Epithelial cell of prostate (primary cell): ENCODE measurements around the gene AQP12A.

Experiments used
- DNase-seq: peaks from one replicate; pipeline ENCODE4 v3.0.0-alpha.2; 2011; ENCODE audit warnings: low read depth, low spot score
- H3K27ac ChIP-seq: fragments of 450-650 bp; 2 replicates; pipeline ENCODE4 v1.5.1; 2017; ENCODE audit warnings: mild to moderate bottlenecking

The AQP12A gene

DNA sequence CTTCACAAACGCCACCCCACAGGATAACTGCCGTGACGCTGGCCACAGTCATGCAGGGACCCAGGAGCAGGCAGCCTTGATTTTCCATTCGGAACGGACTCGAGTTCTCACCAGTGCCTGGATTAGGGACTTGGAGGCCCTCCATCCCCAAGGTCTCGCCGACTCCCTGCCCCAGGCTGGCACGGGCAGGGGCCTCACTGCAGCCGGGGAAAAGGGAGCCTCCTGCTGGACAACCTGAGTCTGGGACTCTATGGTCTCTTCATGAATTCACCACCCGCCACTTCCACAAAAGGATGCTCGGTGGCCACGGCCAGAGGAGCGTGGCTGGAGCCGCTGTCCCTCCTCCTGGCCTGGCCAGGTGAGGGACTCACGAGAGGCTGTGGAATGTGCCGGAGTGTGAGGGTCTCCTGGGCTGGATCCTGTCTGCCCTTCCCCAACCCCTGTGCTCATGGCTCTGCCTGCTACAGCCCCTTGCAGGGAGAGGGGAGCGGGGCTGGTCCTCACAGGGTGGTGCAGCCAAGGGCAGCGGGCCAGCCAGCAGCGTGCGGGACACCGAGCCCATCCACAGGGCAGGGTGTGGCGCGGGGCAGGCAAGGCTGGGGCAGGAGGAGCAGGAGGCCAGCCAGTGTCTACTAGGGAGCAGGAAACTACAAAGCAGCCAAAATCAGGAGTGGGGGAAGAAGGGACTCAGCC, 42.3 kb downstream of the AQP12A start:
- H3K27ac ChIP-seq, result no peak overlapping the region
- no peak for DNase-seq

DNA sequence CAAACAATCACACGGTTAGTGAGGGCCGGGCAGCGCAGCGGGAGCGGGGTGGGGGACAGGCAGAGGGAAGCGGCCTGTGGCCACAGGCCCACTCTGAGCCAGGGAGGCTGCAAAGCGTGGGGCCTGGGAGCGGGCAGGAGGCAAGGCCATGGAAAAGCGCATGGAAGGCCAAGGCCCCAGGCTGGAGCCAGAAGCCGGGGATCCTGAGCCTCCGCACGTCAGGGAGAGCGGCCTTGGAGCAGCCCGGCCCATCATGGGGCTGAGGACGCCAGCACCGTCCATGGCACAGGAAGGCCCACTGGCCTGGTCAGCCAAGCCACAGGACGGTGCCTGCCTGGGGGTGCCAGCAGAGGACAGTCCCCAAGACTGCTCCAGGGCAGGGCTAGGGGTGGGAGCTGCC, 43.1 kb downstream of the AQP12A start:
- no peak overlapping the region for H3K27ac ChIP-seq
- no peak for DNase-seq

DNA sequence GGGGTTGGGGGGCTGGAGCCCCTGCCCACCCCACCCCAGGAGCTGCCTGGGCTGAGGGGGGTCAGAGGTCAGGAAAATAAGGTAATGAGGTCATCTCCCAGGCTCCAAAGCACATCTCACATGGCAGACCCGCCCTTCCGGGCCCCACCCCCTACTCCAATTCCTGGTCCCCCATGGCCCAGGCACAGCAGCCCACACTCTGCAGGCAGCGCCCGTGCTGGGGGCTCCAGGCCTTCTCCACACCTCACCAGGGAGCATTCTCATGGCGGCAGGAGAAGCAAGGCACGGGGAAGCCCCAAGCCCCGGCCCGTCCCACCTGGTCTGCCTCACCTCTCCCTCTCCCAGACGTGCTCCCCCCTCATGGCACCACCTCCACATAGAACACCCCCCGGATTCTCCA, 43.8 kb downstream of the AQP12A start:
- H3K27ac ChIP-seq, result no peak overlapping the region
- DNase-seq, result no peak

DNA sequence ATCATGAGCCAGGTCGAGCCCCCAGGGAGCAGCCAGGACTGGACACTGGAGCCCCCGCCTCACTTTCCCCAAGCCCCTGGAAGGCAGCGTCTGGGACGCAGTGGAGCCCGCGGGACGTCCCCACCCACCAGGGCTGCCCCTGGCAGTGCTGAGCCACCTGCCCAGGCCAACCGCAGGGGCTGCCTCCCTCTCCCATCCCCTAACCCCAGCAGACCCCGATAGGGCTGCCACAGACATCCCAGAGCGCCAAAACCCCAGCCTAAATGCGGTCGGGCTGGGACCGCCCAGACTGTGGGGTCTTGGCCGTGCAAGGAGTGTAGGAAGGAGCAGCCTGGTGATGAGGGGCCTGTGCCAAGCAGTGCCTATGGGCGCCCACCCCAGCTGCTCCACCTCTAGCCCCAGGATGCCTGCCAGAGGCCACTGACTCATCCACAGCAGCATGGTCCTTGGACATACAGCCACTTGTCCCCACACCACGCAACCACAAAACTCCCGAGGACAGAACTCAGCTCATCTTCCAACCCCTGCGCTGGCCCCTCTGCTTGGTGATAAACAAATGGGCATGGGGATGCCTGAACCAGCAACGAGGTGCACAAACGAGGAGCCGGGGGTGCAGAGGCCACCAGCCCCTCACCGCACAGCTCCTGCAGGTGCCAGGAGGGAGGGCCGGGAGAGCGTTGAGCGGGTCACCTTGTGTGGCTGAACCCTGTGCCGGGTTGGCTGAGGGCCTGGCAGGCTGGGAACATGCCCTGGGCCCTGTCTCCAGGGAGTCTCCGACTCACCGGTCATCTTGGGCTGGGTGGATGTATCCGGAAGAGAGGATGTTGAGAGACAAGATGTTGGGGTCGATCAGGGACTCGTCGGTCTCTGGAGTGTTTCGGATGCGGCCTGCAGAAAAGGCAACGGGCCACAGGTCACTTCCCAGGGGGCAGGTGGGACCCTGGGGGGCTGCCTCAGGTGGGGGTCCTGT, 44.9 kb downstream of the AQP12A start:
- H3K27ac ChIP-seq, result no peak overlapping the region
- no peak for DNase-seq

DNA sequence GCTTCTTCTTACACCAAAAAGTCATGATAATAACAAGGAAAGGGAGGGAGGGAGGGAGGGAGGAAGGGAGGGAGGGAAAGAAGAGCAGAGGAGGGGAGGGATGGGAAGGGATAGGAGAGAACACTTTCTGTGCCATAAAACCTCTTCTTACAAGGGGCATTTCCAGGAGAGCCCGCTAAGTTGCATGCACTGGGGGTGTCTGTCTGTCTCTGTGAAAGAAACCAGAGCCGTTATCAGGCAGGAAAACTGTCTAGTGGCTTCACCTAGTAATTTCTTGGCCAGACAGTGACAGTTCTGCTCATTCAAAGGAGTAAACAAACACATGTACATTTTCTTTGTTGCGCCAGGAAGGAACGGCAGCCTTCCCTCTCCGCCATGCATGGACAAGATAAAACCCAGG, 45.8 kb downstream of the AQP12A start:
- no peak overlapping the region for H3K27ac ChIP-seq
- no peak for DNase-seq

DNA sequence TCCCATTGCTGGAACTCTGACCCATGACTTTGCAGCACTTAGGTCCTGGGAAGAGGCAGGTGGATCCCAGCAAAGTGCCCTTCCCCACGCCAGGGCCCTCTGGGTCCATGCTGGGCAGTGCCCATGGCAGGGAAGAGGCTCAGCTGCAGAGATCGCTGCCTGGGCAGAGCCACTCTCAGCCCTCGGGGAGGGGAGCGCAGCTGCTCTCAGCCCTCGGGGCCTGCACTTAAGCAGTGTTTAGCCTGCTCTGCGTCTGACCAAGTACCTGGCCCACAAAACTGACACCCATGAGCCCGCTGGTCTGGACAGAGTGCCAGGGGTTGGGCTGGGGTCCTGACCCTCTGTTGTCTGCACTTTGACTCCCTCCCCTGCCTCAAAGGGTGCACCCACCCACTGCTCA, 46.3 kb downstream of the AQP12A start:
- no peak overlapping the region for H3K27ac ChIP-seq
- no peak for DNase-seq

DNA sequence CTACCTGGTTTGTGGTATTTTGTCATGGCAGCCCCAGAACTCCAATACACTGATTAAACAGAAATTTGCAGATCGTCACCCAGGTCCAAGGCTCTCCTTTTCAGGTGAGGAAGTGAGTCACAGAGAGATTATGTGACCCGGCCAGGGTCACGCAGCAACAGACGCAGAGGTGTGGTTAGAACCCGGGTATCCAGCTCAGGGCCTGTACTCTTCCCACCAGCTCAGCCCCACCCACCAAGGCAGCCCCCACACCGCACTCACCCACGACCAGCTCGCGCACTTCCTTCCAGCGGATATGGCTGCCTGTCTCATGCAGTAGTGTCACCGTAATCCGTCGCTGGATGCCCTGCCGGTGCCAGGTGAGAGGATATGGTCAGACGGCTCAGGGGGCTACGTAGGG, 48.1 kb downstream of the AQP12A start:
- H3K27ac ChIP-seq, result no peak overlapping the region
- no peak for DNase-seq

DNA sequence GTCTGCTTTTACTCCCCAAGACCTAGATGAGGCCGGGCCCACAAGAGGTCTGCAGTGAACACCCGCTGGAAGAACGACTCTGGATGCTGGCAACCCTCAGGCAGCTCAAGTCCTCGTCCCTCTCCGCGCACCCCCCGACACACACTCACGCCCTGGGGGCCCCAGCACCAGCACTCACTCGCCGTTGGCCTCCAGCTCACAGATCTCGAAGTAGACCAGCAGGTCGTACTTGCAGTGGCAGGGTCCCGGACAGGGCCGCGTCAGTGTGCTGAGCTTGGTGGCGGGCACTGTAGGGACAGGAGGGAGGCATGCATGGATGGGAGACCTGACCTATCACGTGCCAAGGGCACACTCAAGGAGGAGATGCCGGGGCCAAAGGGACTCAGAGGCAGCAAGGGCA, 49.4 kb downstream of the AQP12A start:
- DNase-seq, result no peak

DNA sequence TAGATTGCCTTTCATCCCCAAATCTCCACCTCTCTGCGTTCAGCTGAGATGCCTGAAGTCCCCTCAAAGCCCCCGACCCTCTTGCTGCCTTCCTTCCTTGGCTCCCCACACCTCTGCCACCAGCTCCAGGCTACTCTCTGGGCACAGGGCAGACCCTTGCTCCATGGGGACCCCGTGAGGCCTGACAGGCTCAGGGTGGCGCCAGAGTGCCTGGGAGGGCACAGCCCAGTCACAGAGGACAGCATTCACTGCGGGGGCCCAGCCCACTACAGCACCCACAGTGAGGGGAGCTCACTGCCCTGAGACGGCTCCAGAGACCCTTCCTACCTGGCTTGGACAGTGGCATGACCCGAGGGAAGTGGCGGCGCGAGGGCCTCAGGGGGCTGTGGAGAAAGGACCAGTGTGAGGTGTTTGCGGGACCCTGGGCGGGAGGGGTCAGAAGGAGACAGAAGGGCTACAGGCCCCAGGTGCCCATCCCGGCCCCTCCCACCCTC, 51.0 kb downstream of the AQP12A start:
- DNase-seq, result no peak
- H3K27ac ChIP-seq, result no peak overlapping the region

More for the DNA sequence above, 49.4 kb downstream of the AQP12A start:
- no peak overlapping the region for H3K27ac ChIP-seq

DNA sequence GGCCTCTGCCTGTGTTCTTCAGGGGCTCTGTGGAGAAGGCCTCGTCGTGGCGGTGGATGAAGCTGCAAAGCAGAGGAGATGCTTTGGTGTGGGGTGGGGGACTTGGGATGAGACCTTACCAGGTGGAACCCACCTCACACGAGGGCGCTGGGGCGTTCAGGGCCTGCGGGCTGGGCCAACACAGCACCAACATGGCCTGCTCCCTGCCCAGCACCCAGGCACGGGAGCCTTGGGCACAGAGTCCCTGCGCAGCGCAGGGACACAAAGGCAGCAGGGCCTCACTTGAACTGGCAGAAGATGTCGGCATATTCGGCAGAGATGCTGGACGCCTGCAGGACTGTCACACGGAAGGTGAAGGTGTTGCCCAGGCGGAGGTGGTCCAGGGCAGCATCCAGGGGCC, 53.8 kb downstream of the AQP12A start:
- no peak for DNase-seq
- H3K27ac ChIP-seq, result no peak overlapping the region

DNA sequence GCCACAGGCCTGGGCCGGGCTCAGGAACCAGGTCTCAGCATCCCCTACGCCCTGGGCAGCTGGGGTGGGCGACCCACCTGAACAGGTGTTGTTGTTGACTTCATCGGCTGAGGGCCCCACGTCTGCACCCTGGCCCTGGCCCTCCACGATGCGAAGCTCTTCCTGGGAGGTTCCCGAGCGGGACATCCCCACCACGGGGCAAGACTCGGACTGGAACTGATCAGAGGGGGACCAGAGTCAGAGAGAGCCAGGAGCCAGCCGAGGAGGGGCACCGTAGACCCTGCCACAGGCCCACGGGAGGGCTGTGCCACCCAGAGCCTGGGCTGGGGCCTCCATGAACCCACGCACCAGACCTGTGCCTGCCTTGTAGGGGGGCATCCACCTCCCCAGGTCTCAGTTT, 54.3 kb downstream of the AQP12A start:
- H3K27ac ChIP-seq, result no peak overlapping the region
- DNase-seq, result no peak

DNA sequence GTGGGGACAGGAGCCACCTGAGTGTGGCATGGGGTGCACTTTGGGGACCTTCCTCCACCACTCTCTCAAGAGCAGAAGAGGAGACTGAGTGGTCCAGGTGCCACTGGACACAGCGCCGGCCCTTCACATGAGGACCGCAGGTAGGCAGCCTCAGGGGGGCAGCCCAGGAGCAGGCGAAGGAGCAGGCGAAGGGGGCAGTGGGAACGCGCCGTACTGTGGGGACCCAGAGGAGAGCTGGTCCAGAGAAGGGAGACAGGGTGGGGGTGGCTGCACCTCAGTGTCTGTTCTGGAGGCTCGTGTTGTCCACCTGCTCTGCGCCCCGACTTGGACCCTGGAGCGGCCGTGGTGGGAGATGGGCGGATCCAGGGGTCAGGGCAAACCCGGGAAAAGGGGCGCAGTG, 55.0 kb downstream of the AQP12A start:
- DNase-seq, result no peak
- no peak overlapping the region for H3K27ac ChIP-seq

DNA sequence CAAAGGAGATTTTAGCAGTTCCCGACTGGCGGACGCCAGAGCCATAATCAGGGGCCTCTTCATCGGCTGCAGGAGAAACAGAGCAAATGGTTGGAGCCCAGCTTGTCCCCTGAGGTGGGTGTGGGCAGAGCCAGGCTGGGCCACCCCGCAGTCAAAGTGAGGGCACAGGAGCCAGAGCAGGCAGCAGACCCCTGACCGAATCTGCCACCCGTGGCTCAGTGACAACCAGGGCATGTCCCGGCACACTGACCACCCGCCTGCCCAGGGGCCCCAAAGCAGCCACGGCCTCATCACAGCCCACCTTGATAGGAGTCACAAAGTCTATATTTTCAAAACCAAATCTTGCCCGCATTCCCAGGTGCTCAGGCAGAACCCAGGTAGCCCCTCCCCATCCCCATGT, 55.6 kb downstream of the AQP12A start:
- no peak for DNase-seq
- no peak overlapping the region for H3K27ac ChIP-seq
